NCI-H128 (cell line): Measurements from ENCODE around the gene UBE2C.
A peak's percentile ranks its signal among the peaks of the same experiment; 100 is the strongest.
"Not testable (repeated sequence)": the region's sequence is repeated elsewhere in the genome, so short reads cannot be mapped to it uniquely, and the experiment has no call there.

Source experiments
- DNase-seq: peaks from one replicate; lab custom pipeline; 2025; ENCODE audit not compliant: unreplicated experiment; lab: John Stamatoyannopoulos, UW

UBE2C gene

DNA sequence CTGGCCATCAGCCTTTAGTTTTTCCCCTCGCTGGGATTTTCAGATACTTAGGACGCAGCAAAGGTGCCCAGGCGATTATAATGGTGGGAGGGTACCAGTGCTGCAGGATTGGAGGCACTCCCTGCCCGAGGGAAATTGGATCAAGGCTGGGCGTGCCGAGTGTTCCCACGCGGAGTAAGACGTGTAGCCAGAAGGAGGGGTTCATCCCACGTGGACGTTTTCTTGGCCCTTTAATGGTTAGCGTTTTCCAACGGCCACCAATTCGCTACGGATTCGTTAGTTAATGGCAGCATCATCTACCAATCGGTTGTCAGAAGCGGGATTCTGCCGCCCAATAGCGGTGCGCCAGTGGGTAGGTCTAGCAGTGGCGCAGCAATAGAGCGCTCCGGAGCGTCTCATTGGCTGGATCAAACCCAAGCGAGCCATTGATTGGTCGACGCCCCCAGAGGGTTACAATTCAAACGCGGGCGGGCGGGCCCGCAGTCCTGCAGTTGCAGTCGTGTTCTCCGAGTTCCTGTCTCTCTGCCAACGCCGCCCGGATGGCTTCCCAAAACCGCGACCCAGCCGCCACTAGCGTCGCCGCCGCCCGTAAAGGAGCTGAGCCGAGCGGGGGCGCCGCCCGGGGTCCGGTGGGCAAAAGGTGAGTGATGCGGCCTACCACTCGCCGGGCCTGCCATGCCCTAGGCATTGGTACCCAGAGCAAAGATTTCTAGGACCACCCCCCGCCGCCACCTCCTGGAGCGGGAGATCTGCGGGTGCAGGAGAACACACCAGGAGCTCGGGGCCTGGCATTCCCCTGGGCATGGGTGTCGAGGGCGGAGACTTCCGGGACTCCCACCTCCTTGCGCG lies at the start of gene UBE2C:
Gene UBE2C, plus strand, starts transcription at position 488 of the 849 bp plus-strand sequence. Its CDS starts 52 bp downstream, at position 540.
- peak; percentile 97 for DNase-seq

GRCh38 chr20:45764618-45765282 lies 47.7 kb upstream of the UBE2C start:
- DNase-seq, result not testable (repeated sequence)

DNA sequence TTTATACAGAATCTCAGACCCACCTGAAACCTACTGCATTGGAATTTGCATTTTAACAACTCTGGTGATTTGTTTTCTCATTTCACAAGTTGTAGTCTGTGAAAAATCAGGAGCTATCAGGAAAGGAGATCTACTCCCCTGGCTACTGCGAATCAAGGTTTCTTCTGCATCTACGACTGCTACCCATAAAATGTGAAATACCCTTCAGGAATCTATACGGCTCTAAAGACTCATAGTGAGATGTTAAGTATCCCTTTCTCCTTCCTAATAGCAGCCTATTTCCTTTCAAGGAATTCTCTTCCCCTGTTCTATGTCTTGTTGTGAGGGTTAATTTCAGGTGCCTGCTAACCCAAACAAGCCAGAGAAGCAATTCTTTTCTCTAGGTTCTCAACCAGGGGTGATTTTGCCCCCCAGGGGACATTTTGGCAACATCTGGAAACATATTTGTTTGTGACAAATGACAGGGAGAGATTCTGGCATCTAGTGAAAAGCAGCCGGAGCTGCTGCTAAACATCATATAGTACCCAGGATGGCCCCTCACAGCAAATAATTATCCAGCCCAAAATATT lies 47.1 kb upstream of the UBE2C start:
- DNase-seq, result no peak

DNA sequence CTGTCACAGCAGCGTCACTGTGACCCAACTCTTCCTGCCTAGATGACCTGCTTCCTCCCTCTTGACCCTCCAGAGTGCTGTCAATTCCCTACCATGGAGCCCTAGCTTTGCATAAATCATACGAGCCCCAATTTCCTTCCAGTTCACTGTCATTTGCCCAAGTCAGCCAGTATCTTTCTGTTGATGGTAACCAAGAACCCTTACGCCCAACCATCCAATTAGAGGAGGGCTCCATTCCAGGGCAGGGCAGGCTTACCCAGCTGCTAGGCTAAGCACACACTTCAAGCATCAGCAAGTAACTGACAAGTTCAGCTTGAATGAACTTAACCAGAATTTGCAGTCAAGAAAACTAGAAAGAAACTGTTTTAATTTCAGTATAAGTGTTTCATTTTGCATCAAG lies 46.5 kb upstream of the UBE2C start:
- no peak for DNase-seq

GRCh38 chr20:45768479-45768878 lies 44.0 kb upstream of the UBE2C start:
- DNase-seq, result no peak

DNA sequence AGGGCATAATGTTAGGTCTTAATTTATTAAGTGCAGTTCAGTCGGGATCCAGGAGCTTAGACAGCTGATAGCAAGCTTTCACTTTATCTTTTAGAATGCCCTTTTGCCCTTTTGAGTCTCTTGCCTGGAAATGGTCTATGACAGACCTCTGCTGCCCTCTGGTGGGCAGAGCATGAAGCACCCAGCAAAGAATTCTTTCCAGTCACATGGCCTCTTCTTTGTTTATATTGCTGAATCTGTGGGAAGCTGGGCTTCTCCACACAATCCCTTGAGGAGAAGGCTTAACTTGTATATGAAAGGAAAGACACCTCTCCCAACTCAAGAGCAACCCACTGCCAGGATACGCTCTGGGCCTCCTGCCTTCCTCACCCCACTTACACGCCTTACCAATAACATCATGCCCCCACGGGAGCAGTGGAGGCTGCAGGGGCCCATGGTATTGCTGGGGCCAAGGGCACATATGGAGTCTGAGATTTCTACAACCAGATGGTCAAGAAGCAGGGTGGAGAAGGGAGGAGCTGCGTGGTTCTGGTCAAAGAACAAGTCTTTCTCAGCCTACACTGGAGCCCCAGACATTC lies 41.2 kb upstream of the UBE2C start:
- DNase-seq, result peak; percentile 77

DNA sequence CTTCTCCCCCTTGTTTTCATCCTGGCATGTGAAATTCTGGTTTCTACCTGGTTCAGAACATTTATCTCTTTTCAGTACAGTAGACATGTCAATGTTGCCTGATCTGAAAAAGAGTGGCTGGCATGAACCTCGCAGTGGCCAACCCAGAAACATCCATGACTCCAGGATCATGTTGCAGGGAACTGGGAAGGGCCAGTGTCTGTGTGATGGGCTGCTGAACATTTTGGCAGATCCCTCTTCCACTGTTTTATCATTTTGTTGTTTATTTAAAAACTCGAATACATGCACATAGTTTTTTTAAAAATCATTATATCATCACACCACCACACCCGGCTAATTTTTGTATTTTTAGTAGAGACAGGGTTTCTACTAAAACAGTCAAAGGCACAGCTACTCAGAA lies 39.8 kb upstream of the UBE2C start:
- DNase-seq, result no peak

GRCh38 chr20:45774945-45775344 lies 37.5 kb upstream of the UBE2C start:
- no peak for DNase-seq

DNA sequence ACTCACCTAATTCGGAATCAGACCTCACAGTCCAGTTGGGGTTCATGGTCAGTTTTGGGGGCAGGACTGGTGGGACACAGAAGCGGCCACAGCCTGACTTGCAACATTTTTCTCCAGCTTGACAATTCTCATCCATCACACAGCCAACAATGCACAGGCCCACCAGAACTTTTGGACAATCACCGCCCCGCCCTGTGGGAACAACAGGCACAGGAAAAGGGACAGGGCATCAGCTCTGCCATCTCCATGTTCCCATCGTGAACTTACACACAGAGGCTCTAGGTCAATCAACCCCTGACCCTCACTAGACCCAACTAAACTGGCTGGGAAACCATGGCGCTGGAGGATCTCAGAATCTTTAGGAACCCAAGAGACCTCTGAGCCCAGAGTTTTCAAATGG lies 37.0 kb upstream of the UBE2C start:
- no peak for DNase-seq

- DNase-seq, result no peak
Observed at GRCh38 chr20:45776931-45777330, 35.5 kb upstream of the UBE2C start.

- DNase-seq, result no peak
Observed at GRCh38 chr20:45779011-45779915, 33.2 kb upstream of the UBE2C start.

DNA sequence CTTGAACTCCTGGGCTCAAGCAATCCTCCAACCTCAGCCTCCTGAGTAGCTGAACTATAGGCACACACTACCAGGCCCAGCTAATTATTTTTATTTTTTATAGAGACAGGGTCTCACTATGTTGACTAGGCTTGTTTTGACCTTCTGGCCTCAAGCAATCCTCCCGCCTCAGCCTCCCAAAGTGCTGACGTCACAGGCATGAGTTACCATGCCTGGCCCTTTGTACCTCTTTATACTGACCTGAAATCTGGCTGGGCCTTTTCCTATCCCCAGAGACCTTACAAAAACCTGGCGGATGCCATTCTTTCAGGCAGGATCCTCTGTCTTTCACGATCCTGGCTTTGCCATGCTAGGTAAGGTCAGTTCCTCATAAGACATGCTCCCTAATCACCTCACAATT lies 32.3 kb upstream of the UBE2C start:
- no peak for DNase-seq

GRCh38 chr20:45781391-45781931 lies 31.0 kb upstream of the UBE2C start:
- DNase-seq, result no peak

- no peak for DNase-seq
Observed at GRCh38 chr20:45782890-45783289, 29.6 kb upstream of the UBE2C start.

DNA sequence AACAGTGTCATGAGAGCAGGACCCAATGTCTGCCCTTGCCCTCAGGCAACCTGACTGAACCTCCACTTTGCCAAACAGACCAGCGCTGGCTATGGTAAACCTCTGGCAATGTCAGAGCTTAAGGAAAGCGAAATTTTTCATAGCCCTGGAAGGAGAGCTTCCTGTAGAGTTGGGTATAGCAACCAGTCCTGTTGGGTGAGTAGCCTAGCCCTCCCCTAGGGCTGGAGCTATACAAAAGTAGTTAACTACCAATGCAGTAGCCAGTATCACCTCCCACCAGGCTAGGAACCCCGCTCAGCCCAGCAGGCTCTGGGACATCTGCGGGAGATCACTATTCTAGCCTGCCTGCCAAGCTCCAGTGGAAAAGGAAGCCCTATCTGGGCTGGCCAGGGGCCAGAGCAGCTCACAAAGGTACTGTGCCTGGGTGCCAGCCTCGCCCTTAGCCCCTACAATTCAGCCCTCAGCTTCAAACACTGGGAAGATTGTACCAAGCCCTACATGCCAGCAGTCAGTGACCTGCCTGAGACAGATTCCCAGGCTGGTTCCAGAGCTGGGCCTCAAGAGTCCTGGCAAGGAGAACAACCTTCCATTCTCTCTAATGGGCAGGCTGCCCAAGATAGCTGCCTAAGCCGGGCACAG lies 28.7 kb upstream of the UBE2C start:
- no peak for DNase-seq

GRCh38 chr20:45788351-45788750 lies 24.1 kb upstream of the UBE2C start:
- DNase-seq, result no peak

DNA sequence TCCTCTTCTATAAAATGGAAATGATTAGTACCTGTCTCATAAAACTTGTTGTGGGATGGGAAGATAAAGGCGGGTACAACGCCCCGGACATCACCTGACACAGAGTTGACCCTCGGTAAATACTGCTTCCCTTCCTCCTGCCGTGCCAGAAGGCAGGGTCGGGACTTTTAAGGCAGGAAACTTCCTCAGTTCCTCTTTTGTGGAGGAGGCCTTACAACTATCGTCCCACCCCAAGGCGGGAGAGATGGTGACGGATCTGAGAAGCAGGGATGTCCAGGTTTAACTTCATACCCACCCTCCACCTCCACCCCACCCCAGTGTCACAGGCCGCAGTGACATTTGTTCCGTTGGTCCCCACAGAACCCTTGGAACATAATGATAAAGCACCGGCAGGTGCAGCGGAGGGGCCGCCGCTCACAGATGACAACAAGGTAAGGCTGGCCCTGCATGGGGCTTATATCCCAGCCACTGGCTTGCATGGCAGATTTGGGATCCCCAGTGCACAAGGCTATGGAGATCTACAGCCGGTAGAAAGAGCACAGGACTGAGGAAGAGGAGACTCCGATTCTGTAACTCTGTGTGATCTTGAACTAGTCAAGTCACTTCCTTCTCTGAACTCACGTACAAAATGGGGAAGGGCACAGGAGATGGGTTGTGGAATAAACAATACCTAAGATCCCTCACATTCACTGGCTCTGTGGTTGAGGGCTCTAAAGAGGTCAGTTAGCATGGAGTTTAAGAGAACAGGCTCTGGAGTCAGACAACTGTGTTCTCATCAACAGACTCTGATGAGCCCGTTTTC lies 19.9 kb upstream of the UBE2C start:
- no peak for DNase-seq

DNA sequence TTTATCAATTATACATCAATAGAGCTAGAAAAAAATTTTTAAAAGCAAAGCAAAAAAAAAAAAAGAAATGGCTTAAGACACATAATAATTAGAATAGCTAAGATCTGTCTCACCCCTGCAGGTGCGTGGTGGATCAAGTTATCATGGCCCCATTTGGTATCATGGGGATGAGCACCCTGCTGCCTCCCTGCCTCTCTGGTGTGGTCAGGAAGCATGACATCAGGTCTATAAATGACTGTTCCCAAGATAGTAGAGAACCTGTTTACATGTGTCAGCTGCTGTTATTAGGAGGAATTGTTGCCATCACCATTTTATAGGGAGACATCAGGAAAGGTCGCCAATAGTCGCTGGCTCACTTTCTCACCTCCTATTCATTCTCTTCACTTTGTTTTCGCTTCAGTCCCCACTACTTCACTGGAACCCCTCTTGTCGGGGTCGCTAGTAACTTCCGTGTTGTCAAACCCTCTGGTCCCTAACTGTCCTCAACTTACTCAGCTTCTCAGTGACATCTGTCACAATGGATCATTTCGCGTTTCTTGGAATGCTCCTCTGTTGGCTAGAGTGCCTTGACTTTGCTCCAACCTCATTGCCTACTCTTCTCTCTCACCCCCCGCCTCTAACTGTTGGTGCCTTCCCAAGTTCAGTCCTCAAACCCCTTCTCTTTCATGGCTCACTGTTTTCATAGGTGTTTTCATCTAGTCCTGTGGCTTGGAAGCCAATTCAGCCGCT lies 15.9 kb upstream of the UBE2C start:
- no peak for DNase-seq
